Fibroblast of upper back skin (primary cell): ENCODE measurements around the gene ZNF860.
"Not testable (repeated sequence)": the region's sequence is repeated elsewhere in the genome, so short reads cannot be mapped to it uniquely, and the experiment has no call there.

Experiments used
- DNase-seq: peaks from one replicate; pipeline ENCODE4 v3.0.0-alpha.2; 2013

ZNF860 gene

GRCh38 chr3:31962801-31963205, 18.7 kb upstream of the ZNF860 start:
- DNase-seq, result no peak

- no peak for DNase-seq
Measured at GRCh38 chr3:31966978-31967591, 14.5 kb upstream of the ZNF860 start.

GRCh38 chr3:31967592-31967991, 14.0 kb upstream of the ZNF860 start:
- no peak for DNase-seq

GRCh38 chr3:31968369-31968926, 13.1 kb upstream of the ZNF860 start:
- DNase-seq, result peak; percentile 79

- peak; percentile 99 for DNase-seq
Measured at GRCh38 chr3:31968927-31969418, 12.6 kb upstream of the ZNF860 start.

GRCh38 chr3:31971607-31972006, 9.9 kb upstream of the ZNF860 start:
- no peak for DNase-seq

GRCh38 chr3:31973081-31973480, 8.5 kb upstream of the ZNF860 start:
- no peak for DNase-seq

- DNase-seq, result no peak
Measured at GRCh38 chr3:31973837-31974236, 7.7 kb upstream of the ZNF860 start.

GRCh38 chr3:31974471-31974870, 7.1 kb upstream of the ZNF860 start:
- DNase-seq, result peak; percentile 53

- no peak for DNase-seq
Measured at GRCh38 chr3:31974964-31975363, 6.6 kb upstream of the ZNF860 start.

GRCh38 chr3:31976302-31976701, 5.2 kb upstream of the ZNF860 start:
- DNase-seq, result no peak

GRCh38 chr3:31977736-31978135, 3.8 kb upstream of the ZNF860 start:
- no peak for DNase-seq

- no peak for DNase-seq
Measured at GRCh38 chr3:31978553-31978952, 3.0 kb upstream of the ZNF860 start.

- DNase-seq, result no peak
Measured at GRCh38 chr3:31979001-31979697, 2.4 kb upstream of the ZNF860 start.

GRCh38 chr3:31980530-31981205, 882 bp upstream of the ZNF860 start:
- DNase-seq, result peak; percentile 21

GRCh38 chr3:31984321-31984720, 2.8 kb downstream of the ZNF860 start:
- no peak for DNase-seq

GRCh38 chr3:31985831-31986230, 4.3 kb downstream of the ZNF860 start:
- no peak for DNase-seq

GRCh38 chr3:31988271-31988670, 6.7 kb downstream of the ZNF860 start:
- DNase-seq, result peak; percentile 74

GRCh38 chr3:31992995-31993394, 11.4 kb downstream of the ZNF860 start:
- DNase-seq, result not testable (repeated sequence)

GRCh38 chr3:31993843-31994242, 12.3 kb downstream of the ZNF860 start:
- DNase-seq, result no peak

GRCh38 chr3:31995026-31995425, 13.5 kb downstream of the ZNF860 start:
- DNase-seq, result not testable (repeated sequence)

GRCh38 chr3:31996195-31996594, 14.6 kb downstream of the ZNF860 start:
- DNase-seq, result no peak

GRCh38 chr3:31997500-31997899, 15.9 kb downstream of the ZNF860 start:
- DNase-seq, result no peak
